Stimulated activated CD8-positive, alpha-beta memory T cell treated with anti-CD3 and anti-CD28 coated beads, Interleukin-7, amount 100 ng/mL, for 24 hours (primary cell): Measurements from ENCODE around the gene BTBD17.

Experiments used
- DNase-seq: peaks from one replicate; pipeline ENCODE4 v3.0.0-alpha.2; 2020; ENCODE audit warnings: low read depth

Gene BTBD17

GRCh38 chr17:74358697-74359096, 3.0 kb downstream of the BTBD17 start:
- no peak for DNase-seq

GRCh38 chr17:74357466-74357809, 4.2 kb downstream of the BTBD17 start:
- no peak for DNase-seq

- DNase-seq = no peak
Measured at GRCh38 chr17:74356646-74357465, 4.8 kb downstream of the BTBD17 start.

DNA sequence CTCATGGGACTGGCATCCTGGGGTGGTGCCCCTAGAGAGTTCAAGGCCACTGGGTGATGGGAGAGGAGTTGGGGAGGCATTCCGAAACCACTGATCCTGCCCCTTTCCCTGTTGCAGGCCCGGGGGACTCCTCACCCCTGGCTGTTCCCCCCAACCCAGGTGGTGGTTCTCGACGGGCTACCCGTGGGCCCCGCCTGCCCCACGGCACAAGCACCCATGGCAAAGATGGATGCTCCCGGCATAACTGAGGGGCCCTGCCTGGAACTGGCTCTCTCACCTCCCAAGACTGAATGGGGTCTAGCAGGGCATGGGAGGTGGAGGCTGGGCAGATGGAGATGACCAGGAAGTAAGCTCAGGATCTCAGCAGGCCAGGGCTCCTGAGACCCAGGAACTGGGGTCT, 6.6 kb downstream of the BTBD17 start:
- DNase-seq = no peak

GRCh38 chr17:74354561-74354960, 7.1 kb downstream of the BTBD17 start:
- DNase-seq = no peak

DNA sequence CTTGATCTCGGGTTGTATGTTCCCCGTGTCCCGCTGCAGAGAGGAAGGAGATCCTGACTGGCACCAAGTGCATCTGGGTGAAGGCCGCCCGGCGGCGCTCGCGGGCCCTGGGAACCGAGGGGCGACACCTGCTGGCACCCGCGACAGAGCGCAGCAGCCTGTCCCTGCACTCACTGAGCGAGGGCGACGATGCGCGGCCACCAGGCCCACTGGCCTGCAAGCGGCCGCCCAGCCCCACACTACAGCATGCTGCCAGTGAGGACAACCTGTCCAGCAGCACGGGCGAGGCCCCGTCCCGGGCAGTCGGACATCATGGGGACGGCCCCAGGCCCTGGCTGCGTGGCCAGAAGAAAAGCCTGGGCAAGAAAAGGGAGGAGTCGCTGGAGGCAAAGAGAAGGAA, 7.5 kb downstream of the BTBD17 start:
- DNase-seq = peak; percentile 37

DNA sequence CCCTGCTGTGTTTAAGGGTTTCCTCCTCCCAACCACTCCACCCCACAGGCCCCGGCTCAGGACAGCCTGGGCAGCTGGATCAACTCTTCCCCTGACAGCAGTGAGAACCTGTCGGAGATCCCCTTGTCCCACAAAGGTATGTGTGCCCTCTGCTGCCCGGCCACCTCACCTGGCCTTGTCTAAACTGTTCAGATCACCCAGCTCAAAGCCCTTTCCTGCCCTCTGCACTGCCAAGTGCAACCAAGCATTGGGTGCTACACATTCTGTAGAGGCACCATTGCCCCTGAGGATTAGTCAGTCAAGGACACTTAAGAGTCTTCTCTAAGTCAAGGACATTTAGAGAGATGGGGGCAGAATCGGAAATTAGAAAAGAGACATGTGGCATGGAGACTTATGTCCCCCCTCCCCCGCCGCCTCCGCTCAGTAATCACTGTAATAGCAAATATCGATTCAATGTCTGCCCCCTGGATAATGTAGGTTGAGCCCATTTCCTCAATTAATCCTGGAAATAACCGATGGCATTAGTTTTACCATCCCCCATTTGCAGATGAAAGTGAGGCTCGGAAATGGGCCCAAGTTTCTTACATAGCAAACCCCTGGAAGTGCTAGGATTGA, 8.1 kb downstream of the BTBD17 start:
- DNase-seq = no peak

DNA sequence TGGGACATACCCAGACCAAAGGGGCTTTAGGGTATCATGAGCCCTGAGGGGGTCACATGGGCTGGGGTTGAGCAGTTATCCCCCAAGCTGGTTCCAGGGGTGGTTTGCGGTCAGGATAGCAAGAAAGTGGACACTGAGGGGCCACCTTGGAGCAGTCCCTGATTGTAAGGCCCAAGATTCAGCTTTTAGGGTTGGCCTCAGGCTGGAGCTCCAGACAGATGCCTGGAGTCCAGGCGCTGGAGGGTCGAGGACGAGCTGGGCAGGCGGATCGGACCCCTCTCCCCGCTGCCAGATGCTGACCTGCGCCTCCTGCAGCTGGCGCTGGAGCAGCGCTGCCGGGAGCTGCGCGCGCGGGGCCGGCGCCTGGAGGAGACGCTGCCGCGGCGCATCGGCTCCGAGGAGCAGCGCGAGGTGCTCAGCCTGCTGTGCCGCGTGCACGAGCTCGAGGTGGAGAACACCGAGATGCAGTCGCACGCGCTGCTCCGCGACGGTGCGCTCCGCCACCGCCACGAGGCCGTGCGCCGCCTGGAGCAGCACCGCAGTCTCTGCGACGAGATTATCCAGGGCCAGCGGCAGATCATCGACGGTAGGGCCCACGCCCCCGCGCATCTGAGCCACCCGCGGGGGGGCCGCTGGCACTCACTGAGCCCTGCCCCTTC, 10.0 kb downstream of the BTBD17 start:
- no peak for DNase-seq

DNA sequence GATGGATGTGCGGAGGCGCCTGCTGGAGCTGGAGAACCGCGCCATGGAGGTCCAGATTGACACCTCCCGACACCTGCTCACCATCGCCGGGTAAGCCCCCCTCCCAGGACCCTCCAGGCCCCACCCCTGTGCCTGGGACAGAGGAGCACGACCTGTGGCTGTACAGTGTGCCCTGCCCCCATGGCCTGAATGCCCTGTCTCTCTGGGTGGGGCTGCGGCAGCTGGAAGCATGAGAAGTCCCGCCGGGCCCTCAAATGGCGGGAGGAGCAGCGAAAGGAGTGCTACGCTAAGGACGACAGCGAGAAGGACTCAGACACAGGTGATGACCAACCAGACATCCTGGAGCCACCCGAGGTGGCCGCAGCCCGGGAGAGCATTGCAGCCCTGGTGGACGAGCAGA, 11.2 kb downstream of the BTBD17 start:
- no peak for DNase-seq

DNA sequence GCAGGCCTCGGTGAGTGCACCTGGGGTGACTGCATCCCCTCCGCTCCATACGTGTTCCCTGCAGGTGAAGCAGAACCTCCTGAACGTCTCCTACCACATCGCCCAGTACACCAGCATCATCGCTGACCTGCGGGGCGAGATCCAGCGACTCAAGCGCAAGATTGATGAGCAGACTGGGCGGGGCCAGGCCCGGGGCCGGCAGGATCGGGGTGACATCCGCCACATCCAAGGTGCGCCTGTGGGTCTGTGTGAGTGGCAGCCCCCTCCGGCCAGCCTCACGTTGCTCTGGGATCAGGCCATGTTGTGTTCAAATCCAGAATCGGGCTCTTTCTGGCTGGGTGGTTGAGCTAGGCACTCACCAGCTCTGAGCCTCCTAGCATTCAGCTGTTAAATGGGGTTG, 12.5 kb downstream of the BTBD17 start:
- DNase-seq = no peak

- no peak for DNase-seq
Measured at GRCh38 chr17:74347646-74348045, 14.0 kb downstream of the BTBD17 start.

DNA sequence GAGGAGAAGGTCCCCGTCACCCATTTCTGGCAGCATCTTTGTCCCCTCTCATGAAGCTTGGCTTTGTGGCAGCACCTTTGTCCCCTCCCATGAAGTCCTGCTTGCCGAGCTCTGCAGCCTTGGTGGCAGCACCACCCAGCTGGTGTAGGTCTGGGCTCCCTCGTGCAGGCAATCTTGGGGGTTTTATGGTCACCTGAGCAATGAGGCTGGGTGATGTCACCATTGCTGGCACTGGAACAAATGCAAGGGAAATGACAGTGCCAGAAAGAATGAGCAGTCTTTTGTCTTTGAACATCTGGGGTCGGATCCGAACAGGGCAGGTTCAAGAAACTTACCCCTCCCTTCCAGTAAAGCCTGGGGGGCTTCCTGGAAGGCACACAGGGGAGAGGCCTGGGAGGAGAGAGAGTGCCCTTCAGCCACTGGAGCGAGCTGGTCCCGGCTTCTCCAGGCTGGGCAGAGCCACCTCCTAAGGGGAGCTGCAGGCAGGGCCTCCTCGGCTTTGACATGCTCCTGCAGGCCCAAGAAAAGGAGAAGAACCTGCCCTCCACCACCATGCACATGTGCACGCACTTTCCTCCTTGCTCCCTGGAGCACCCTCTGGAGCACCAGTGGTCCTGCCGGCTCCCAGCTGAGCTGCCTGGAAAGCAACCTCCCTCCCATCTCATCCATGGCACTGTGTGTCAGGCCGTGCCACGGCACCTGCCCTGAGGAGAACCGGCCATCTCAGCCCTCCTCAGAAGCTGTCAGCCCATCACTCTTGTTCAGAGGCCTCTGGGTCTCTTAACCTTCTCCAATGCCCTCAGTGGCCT, 16.0 kb downstream of the BTBD17 start:
- DNase-seq = no peak

DNA sequence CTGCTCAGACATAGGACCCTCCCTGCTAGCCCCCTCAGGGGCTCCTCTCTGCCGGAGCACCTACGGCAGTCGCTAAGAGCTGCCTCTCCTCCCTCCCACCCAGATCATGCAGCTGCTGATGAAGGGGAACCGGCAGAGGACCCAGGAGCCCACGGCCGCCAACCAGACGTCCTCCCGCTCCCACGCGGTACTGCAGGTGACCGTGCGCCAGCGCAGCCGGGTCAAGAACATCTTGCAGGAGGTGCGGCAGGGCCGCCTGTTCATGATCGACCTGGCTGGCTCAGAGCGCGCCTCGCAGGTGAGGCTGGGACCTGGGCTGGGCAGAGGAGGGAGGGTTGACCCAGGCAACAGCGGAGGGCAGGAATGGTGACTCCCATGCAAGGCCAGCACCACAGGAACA, 17.0 kb downstream of the BTBD17 start:
- DNase-seq = no peak

DNA sequence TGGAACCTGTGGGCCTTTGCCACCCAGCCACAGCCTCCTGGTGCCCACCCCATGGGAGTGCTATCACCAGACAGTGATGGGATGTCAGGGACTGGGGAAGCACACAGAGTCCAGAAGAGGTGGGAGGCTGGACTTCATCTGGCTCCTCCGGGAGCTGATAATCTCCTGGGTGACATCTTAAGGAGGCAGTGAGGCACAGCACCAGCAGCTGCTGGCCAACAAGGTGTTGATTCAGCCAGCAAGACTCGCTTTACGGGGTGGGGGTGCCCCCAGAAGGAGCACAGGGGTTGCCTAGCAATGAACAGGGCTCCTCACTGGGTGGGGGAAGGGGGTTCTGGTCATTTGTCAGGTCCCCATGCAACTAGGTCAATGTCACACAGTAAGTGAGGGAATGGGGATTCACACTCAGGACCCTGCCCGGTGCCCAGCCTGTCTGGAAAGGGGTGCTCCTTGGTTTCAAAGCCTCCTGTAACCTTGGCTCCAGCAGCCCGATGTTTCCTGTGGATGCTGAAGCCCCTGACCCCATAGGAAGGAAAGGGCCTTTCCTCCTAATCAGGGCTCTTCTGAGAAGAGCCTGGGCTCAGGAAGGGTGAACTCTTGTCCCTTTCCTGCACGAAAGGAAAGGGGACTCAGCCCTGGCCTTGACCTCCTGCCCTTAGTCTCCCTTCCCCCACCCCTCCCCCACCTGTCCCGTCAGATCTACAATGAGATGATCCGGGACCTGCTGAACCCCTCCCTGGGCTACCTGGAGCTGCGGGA, 18.0 kb downstream of the BTBD17 start:
- no peak for DNase-seq

GRCh38 chr17:74343121-74343520, 18.5 kb downstream of the BTBD17 start:
- DNase-seq = no peak

DNA sequence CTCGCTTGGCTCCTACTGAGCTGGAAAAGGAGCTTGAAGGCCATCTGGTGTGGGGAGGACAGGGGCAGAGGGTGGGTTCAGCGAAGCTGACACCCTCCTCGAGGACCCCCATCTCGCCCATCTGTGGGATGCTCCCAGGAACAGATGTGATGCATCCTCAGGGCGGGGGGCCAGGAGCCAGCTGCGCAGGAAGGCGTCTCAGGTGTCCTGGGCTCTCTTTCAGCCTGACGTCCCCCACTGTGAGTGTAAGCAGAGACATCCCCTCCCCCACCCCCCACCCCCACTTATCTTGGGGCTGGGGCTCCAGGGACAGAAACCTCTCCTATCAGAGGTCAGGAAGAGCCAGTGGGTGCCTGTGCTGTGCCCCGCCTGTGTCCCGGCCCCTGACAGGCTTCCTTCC, 19.4 kb downstream of the BTBD17 start:
- DNase-seq = no peak

DNA sequence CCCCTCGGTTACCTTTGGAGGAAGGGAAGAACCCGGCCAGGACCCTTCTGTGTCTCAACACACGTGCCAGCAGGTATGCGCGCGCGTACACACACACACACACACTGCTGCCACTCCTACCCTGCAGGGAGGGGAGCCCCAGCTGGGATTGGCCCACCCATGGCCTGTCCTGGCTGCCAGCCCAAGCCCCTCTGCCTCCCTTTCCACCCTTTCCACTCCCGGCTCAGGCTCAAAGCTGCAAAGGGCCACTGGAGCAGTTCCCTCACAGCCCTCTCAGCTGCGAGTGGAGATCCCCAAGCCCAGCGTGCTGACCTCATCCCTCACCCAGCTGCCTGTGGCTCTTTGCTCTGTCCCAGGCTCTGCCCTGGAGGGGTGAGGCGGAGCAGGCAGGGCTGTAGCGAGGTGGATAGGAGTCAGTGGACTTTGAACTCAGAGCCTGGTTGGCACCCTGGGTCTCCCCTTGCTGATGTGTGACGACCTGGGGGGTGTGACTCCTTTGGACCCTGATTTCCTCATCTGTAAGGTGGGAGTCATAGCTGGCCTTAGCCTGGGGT, 21.1 kb downstream of the BTBD17 start:
- DNase-seq = no peak

- DNase-seq = no peak
Measured at GRCh38 chr17:74339537-74340195, 22.0 kb downstream of the BTBD17 start.

- DNase-seq = no peak
Measured at GRCh38 chr17:74337834-74338500, 23.7 kb downstream of the BTBD17 start.

GRCh38 chr17:74336307-74336706, 25.4 kb downstream of the BTBD17 start:
- DNase-seq = no peak
